ENCODE results near the gene CENPB.

CENPB gene

DNA sequence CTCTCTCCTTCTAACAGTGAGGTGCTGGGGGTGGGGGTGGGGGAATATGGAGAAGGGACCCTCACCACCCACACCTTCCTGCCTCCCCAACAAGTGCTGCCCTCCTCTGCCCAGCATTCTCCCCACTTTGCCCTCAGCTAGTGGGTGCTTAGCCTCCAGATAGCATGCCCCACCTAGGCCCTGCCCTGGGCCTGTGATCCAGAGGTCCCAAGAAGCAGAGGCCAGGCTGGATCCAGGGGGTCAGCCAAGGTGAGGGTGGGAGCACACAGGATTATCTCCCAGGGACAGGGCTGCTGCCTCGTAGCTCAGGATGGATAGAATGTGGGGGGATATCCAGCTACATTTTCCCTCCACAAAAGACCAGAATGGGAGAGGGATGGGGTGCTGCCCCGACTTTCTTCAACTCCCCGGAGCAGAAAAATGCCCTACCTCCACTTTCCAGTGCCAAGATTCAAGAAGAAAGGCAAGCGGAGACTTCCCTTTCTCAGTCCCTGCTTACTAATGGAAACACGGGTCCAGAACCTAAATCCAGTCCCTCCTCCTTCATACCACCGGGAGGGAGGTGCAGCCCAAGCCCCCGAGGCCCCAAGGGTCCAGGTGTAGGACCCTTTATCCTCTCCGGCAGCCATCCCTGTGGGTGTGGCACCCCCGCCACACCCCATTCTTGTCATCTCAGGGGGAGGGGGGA is 20.0 kb downstream of the CENPB start:
- DNase-seq (ENCODE audit: low read depth), result no peak

DNA sequence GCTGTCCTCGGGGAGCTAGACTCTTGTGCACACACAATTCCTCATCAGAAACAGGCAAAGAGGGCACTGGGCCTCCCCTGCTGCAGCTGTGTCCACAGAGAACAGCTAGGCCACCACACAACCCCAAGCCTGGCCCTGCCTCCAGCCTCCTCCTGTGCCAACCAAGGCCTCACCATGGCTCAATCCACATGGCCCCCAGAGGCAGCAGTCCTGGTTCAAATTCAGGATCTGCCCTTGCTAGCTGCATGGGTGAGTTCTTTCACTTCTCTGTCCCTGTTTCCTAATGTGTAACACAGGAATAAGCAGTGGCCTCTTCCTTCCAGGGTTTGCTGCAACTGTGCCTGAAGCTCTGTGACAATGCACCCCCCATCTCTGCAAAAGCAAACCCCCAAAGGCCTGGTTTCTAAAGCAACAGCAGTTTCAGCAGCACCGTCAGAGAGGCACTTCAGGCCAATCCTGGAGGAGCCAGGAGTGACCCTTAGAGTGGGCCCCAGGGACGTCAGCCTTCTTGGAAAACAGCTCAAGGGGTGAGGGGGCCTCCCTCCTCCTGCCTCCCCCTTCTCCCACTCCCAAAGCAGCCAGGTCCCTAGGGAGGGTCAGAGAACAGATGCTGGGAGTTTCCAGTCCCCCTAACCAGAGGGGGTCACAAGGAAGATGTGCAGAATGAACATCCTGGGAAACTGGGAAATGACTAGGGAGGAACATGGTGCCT is 21.2 kb downstream of the CENPB start:
- no peak for DNase-seq (ENCODE audit: low read depth)

DNA sequence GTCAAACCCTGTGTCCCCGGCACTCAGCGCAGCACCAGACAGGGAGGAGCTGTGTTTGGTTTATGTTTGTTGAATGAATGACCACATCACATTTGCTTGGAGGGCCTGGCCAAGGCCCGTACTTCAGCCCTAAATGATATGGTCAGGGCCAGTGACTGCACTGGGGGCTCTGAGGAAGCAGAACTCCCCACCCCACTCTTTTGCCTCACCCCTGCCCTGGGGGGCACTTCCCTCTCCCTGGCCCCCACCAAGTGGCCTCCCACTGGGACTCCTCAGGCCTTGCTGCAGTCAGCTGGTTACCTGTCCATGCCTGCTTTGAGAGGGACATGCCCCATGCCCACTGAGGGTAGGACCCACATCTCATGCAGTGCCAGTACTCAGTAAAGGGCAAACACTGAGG is 21.9 kb downstream of the CENPB start:
- DNase-seq (ENCODE audit: low read depth), result no peak

DNA sequence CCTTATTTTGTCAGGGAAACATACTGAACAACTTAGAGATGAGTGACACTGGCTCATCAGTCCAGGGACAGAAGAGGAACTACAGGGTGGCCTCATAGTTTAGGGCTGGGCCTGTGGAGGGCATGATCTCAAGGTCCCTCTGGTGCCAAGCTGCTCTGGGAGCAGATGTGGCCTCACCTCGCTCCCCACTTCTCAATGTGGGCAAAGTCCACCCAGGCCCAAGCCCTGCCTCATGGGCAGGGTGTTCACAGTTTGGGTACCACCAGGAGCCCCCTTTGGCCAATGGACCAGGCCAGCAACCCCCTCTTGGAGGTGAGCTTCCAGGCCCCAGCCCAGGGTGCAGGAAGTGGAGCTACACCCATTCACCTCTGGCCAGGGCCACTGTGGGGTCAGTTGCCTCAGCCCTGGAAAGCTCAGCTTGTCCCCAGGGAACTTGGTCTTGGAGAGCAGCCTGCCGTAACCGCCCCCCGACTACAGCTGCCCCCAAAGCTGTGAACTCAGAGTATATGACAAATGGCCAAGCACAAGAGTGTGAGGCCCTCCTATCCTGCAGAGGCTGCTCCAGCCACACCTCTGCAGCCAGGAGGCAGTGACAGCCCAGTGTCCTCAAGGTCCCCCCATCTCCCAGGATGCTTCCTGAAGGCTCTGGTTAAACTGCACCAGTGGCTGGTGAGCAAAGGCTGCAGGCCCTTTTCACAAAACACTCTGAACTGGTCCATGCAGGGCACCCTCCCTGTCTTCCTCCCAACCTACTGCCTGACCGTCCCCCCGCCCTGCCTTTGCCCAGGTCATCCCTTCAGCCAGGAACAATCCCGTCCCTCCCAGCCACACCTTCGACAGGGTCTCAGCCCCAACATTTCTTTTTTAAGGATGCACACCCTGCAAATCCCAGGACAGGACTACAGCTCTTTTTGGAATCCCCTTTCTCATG is 22.6 kb downstream of the CENPB start:
- DNase-seq (ENCODE audit: low read depth), result no peak

DNA sequence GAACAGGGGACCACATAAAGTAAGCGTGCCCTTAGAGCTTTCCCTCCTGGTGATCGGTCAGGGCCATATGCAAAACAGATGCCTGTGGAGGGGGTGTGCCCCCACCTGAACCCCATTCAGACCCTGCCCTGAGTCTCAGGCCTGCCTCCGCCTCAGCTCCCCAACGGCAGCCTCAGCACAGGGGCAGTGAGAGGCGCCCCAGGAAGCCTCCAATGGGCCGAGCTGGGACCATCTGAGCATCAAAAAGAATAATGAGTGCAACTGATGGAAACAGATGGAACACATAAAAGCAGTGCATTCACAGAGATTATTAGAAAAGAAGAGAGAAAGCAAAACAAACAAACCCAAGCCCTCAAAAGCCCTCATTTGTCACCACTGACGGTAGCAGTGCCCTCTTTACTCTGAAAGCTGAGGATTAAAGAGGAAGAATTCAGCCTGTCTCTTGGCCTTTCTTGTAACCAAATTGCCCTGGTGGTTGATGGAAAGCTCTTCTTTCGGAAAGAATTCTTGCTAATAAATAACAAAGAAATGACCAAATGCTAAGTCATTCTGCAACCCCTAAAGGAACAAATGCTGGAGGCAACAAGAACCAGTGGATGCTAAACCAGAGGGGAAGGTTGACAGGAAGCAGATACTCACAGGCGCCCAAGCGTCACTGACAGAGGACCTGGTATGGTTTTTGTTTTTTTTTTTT is 25.7 kb downstream of the CENPB start:
- no peak for DNase-seq (ENCODE audit: low read depth)

DNA sequence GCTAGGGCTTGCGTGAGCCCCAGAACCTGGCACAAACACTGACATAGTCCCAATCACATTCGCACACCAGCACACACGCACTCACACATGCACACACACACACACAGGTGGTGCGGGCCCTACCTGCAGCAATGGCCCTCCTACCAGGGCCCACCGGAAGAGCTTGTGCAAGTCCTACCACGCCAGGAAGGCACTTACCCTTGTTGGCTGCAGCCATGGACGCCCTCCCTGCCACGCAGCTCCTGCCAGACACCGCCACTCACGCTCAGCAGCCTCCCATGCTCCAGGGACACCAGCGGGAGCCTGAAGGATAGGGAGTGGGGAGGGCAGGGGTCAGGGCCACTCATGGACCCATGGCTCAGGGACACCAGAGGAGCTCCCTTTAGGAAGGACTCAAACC is 26.7 kb downstream of the CENPB start:
- no peak for DNase-seq (ENCODE audit: low read depth)

DNA sequence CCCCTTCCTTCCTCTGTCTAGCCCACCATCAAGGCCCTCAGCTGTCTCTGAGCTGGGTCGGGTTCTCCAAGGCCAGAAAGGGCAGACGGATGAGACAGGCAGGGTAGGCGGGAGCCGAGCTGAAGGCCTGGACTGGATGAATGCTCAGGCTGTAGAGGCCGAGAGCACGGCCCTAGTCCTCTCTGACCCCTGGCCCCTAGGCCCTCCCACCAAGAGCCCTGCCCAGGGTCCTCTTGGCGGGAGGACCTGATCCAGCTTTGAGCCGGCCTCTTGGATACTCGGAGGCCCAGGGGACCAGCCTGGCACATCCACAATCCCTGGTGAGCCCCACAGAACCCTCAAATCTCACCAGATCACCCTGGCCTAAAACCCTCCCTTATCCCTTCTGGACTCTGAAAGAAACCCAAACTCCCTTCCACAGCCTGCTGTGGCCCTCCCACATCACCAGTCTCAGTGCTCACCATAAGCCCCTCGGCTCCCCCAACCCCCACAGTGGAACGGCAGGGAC is 27.2 kb downstream of the CENPB start:
- no peak for DNase-seq (ENCODE audit: low read depth)

DNA sequence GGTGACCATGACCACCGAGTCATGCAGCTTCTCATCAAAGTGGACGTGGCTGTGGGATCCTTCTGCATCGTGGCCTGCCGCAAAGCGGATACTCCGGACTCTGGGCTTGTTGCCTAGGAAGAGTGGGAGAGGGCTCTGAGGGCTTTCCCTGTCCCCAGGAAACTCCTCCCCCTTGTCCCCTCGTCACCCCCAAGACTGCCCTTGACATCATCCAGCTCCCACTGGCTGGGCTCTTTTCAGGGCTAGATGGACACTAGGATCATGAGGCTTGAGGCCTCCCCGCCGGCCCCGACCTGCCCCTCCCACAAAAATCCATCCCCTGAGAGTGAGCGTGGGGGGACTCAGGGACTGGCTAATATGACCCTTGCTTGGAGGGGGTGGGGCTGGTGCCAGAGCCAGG is 28.0 kb downstream of the CENPB start:
- no peak for DNase-seq (ENCODE audit: low read depth)

DNA sequence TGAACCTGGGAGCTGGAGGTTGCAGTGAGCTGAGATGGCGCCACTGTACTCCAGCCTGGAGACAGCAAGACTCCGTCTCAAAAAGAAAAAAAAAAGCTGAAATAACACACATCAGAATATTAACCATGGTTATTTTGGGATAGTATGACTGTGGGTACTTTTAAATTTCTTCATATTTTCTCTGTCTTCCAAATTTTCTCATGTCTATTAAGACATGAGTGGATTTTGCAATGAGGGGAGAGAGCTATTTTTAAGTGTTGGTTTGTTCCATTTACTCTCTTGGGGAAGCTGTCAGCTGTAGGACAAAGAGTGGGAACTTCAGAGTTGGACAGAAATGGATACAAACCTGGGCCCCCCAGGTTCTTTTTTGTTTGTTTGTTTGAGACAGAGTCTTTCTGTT is 29.3 kb downstream of the CENPB start:
- DNase-seq (ENCODE audit: low read depth), result no peak

DNA sequence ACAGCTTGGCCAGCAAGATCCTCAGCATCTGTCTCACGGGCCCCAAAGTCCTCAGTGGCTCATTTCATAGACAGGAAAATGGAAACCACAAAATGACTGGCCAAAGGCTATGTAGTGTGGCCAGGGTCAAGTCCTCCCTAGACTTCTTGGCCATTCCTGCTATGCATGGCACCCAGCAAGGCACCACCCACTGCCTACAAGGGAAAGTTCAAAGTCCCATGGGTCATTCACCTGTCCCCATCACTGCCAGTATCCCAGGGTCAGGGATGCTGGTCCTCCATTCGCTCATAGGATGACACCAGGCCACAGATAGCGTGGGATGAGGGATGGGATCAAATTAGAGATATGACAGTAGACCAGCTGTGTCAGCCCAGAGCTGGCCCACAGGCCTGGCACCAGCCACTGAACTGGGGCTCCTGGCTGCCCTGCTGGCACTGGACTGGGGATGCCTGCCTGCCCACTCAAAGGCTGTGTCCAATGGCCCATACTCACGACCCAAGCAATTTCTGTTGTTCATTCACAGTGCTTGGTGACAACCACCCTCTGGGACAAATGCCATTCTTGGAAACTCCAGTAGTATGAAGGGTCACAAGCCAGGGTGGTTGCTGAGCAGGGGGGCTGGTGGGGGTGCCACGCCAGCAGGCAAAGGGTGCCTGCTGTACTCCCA is 30.6 kb downstream of the CENPB start:
- DNase-seq (ENCODE audit: low read depth), result no peak

DNA sequence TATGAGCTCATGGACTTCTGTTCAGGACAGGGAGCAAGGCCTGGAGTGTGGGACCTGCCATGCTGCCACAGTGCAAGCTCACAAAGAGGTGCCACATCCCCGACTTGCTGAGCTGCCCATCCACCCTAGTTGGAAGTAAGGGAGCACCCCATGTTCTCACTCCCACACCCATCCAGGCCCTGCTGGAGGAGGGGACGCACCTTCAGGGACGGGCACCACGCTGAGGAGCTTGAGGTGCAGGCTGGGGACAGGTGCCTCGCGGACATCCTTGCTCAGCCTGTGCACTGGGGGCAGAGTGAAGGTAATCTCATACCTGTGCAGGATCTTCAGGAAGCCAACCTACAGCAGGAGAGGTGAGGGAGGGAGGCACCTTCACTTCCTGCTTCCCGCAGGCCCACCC is 31.3 kb downstream of the CENPB start:
- no peak for DNase-seq (ENCODE audit: low read depth)

DNA sequence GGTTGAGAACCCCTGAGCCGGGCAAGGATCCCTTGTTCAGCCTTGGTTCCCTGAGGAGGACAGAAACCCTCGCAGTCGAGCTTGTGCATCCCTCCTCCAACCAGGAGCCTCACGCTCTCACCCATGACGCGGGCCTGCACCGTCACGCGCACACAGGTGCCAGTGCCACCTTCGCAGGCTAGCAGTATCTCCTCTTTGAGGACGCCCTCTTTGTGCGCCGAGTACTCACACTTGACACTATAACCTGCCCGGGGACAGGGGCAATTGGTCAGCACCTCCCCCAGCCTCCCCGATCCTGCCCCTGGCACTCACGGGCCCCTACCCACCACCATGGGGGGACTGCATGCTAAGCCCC is 32.3 kb downstream of the CENPB start:
- no peak for DNase-seq (ENCODE audit: low read depth)

DNA sequence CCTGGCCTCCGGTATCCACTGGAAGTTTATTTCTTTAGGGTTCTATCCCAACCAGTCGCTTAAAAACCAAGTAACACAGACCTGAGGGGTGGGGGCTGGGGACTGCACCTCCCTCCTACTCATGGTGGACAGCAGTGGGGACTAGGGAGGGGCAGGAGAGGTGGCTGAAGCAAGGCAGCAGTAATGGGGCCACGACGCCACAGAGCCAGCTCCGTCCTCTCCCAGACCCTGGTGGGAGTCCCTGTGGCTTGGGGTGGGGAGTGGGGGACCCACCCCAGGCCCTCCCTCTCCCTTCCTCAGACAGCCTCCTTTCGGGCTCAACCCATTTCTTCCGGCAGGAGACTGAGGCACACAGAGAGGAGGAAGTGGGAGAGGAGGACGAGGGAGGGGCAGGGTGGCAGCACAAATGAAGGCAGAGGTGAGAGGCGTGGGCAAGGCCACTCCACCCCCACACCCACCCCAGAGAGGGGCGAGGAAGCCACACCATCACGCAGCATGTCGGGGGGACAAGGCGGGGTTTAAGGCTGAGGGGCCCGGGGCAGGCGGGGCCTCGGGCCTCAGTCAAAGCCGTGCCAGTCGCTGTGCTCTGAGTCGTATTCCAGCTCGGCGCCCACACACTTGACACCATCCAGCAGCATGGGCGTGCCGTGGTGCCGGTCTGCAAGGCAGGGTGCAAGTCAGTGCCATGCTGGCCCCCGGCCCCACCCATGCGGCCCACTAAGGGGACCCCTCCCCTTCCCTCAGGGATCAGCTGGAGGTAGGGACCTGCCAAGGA is 32.9 kb downstream of the CENPB start:
- no peak for DNase-seq (ENCODE audit: low read depth)

DNA sequence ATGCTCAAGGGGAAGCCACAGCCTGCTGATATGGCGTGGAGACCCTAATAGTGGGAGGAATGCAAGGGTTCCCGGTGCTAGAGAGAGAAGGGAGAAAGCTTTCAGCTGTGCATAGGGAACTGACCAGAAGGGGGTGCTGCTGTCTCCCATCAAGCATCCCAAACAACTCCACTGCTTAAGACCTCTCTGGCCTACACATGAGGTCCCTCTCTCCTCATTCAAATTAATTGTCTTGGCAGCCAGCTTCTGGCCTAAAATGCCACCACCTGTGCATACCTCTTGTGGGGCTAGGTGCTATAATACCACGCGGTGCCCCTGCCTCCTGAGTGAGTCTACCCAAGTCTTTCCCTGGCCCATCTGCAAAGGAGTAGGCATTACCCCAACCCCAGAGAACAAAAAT is 33.4 kb downstream of the CENPB start:
- no peak for DNase-seq (ENCODE audit: low read depth)

DNA sequence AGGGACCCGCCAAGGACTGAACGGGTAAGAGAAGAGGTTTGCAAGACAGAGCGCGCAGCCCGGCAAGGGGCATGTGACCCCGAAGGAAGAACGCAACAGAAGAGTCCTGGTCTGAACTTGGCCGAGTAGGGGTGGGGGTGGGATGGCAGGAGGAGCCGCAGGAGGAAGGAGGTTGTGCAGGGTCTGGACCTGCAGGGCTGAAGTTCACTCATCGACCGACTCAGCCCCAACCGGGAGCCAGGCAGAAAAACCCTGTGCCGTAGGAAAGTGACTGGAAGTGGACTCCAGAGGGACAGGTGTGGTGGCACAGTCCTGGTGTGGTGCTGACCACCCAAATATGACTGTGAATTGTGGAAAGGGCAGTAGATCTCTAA is 34.2 kb downstream of the CENPB start:
- DNase-seq (ENCODE audit: low read depth), result no peak

DNA sequence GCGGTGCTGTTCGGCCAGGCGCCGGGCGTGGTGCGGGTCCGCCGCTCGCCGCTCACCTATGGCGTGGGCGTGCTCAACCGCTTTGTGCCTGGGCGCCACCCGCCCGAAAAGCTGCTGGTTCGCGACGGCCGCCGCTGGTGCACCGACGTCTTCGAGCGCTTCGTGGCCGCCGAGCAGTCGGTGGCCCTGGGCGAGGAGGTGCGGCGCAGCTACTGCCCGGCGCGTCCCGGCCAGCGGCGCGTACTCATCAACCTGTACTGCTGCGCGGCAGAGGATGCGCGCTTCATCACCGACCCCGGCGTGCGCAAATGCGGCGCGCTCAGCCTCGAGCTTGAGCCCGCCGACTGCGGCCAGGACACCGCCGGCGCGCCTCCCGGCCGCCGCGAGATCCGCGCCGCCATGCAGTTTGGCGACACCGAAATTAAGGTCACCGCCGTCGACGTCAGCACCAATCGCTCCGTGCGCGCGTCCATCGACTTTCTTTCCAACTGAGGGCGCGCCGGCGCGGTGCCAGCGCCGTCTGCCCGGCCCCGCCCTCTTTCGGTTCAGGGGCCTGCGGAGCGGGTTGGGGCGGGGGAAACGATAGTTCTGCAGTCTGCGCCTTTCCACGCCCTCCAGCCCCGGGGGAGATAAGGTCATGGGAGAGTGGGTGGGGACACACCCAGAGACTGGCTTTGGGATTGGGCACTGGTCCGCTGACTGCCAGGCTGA is 34.7 kb downstream of the CENPB start:
- DNase-seq (ENCODE audit: low read depth), result peak; percentile 20

DNA sequence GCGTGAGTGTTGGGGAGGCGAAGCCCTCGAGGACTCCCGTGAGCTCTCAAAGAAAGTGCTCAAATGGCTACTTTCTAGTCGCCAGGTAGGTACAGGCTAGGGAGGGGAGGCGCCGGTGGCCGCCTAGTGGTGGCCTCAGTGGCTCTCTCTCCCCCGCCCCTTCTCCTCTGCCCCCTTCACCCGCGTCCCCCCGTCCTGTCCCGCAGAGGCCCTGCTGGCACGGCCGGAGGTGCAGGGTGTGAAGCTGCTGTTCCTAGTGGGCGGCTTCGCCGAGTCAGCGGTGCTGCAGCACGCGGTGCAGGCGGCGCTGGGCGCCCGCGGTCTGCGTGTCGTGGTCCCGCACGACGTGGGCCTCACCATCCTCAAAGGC is 35.2 kb downstream of the CENPB start:
- no peak for DNase-seq (ENCODE audit: low read depth)

DNA sequence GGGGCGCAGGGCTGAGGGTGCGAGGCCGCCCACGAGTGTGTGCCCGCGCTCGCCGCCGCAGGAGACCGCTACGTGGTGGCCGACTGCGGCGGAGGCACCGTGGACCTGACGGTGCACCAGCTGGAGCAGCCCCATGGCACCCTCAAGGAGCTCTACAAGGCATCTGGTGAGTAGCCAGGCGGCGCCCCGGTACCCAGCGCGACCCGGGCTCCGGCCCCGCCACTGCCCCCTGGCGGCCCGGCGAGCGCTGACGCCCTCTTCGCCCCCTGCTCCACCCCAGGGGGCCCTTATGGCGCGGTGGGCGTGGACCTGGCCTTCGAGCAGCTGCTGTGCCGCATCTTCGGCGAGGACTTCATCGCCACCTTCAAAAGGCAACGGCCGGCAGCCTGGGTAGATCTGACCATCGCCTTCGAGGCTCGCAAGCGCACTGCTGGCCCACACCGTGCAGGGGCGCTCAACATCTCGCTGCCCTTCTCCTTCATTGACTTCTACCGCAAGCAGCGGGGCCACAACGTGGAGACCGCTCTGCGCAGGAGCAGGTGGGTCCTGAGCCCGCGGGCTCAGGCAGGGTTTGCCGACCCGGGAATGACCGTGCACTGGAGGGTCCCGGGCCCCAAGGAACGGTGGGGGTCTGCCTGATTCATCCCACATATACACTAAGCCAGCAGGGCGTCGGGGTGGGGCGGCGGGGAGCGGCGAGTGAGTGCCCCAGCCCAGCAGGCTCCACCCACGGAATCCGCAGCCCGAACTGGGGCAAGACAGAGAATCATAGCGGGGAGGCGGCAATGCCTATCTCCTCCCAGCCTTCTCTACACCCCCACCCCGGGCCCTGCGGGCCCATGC is 36.6 kb downstream of the CENPB start:
- DNase-seq (ENCODE audit: low read depth), result no peak

DNA sequence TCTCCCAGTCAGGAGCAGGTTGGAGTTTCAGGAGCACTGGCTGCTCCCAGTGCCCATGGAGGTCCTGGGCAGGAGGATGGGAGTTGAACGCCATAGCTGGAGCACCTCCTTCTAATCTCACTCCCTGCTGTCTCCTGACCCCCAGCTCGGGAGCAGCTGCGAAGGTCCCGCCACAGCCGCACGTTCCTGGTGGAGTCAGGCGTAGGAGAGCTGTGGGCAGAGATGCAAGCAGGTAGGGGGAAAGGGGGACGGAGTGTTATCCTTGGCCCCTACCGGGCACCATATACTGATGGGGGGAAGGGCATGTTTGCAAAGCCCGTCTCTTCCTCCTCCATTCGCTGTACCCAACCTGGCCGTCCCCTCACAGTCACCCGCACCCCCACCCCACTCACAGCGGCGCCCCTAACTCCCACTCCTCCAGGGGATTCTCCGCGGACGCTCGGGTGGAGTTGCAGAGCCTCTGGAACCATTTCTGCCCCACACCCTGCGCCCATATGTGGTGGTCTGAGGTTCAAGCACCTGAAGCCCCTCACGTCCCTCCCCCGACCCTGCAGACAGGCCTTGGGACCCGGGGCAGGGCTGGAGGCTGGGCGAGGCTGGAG is 37.4 kb downstream of the CENPB start:
- no peak for DNase-seq (ENCODE audit: low read depth)

All from activated T-helper 9 cell treated with anti-CD3 and anti-CD28 coated beads, Interleukin-2, amount 50 U/mL, for 16 hours (primary cell).